ENCODE data around the gene BYSL.

The BYSL gene

GRCh38 chr6:41929924-41930323 lies 8.6 kb downstream of the BYSL start:
- DNase-seq, result no peak
- no peak overlapping the region for H3K18ac ChIP-seq (ENCODE audit: low read length)
- no peak overlapping the region for H4K8ac ChIP-seq (ENCODE audit: low read depth, low read length)
- H3K79me1 ChIP-seq (ENCODE audit: low read length), result no peaks in the 10 kb centered on the region
- peaks cover 0 to 3% of the 10 kb centered on the region in 2 experiments for H3K4me1 ChIP-seq (ENCODE audit: control insufficient read depth in 1 of 2, insufficient read depth in 2 of 2, low read length in 2 of 2)
- H3K9me3 ChIP-seq (ENCODE audit: insufficient read depth, low read depth, low read length), result no peaks in the 10 kb centered on the region
- no peak overlapping the region for H3K23ac ChIP-seq (ENCODE audit: low read length)
- peaks cover 47 to 75% of the 10 kb centered on the region in 2 experiments for H3K36me3 ChIP-seq (ENCODE audit: control insufficient read depth in 1 of 2, insufficient read depth in 2 of 2, low read length in 2 of 2)
- no peak overlapping the region for H2AK5ac ChIP-seq (ENCODE audit: low read length)
- H3K27me3 ChIP-seq (ENCODE audit: insufficient read depth, low read length), result no peaks in the 10 kb centered on the region
- no peak overlapping the region for H4K91ac ChIP-seq (ENCODE audit: low read depth, low read length)
- no peak overlapping the region for H2BK5ac ChIP-seq (ENCODE audit: low read depth, low read length, poor library complexity)
- H2BK12ac ChIP-seq (ENCODE audit: low read length), result no peak overlapping the region
- H4K12ac ChIP-seq (ENCODE audit: low read depth, low read length), result no peak overlapping the region
- H2AFZ ChIP-seq (ENCODE audit: insufficient read depth, low read length, poor library complexity), result no peak overlapping the region
- no peak overlapping the region for H3K4ac ChIP-seq (ENCODE audit: low read depth, low read length)
- no CpG with 5 or more reads among the region's 6 CpGs for WGBS (ENCODE audit: extremely low coverage, insufficient coverage, insufficient read length)
- no peak overlapping the region for H3K4me2 ChIP-seq (ENCODE audit: low read length)
- no peak overlapping the region for H2BK120ac ChIP-seq (ENCODE audit: insufficient read depth, low read length, poor library complexity)
- no peak overlapping the region for H3K4me3 ChIP-seq (ENCODE audit: low read depth, low read length)
- no peak overlapping the region for H3K9ac ChIP-seq (ENCODE audit: low read length)
- H3K14ac ChIP-seq (ENCODE audit: low read length), result no peak overlapping the region
- no peak overlapping the region for H3K27ac ChIP-seq (ENCODE audit: low read depth, low read length)
- no peaks in the 10 kb centered on the region for H3K79me2 ChIP-seq (ENCODE audit: control insufficient read depth, insufficient read depth, low read length, poor library complexity)

- H2BK5ac ChIP-seq (ENCODE audit: low read depth, low read length, poor library complexity), result no peak overlapping the region
- H3K79me2 ChIP-seq (ENCODE audit: control insufficient read depth, insufficient read depth, low read length, poor library complexity), result no peaks in the 10 kb centered on the region
- H3K14ac ChIP-seq (ENCODE audit: low read length), result no peak overlapping the region
- H4K91ac ChIP-seq (ENCODE audit: low read depth, low read length), result no peak overlapping the region
- H3K4me2 ChIP-seq (ENCODE audit: low read length), result no peak overlapping the region
- H3K36me3 ChIP-seq (ENCODE audit: control insufficient read depth in 1 of 2, insufficient read depth in 2 of 2, low read length in 2 of 2), result peaks cover 58 to 82% of the 10 kb centered on the region in 2 experiments
- peaks cover 3 to 14% of the 10 kb centered on the region in 2 experiments for H3K4me1 ChIP-seq (ENCODE audit: control insufficient read depth in 1 of 2, insufficient read depth in 2 of 2, low read length in 2 of 2)
- no peak overlapping the region for H3K27ac ChIP-seq (ENCODE audit: low read depth, low read length)
- no peak overlapping the region for H2AFZ ChIP-seq (ENCODE audit: insufficient read depth, low read length, poor library complexity)
- H4K8ac ChIP-seq (ENCODE audit: low read depth, low read length), result no peak overlapping the region
- H4K12ac ChIP-seq (ENCODE audit: low read depth, low read length), result no peak overlapping the region
- H3K27me3 ChIP-seq (ENCODE audit: insufficient read depth, low read length), result no peaks in the 10 kb centered on the region
- no peak overlapping the region for H3K23ac ChIP-seq (ENCODE audit: low read length)
- WGBS (ENCODE audit: extremely low coverage, insufficient coverage, insufficient read length), result no CpG with 5 or more reads among the region's 2 CpGs
- H2BK120ac ChIP-seq (ENCODE audit: insufficient read depth, low read length, poor library complexity), result no peak overlapping the region
- H3K4me3 ChIP-seq (ENCODE audit: low read depth, low read length), result no peak overlapping the region
- H3K18ac ChIP-seq (ENCODE audit: low read length), result no peak overlapping the region
- H2BK12ac ChIP-seq (ENCODE audit: low read length), result no peak overlapping the region
- peaks cover 2% of the 10 kb centered on the region for H3K79me1 ChIP-seq (ENCODE audit: low read length)
- no peak overlapping the region for H3K4ac ChIP-seq (ENCODE audit: low read depth, low read length)
- no peaks in the 10 kb centered on the region for H3K9me3 ChIP-seq (ENCODE audit: insufficient read depth, low read depth, low read length)
- no peak for DNase-seq
- no peak overlapping the region for H2AK5ac ChIP-seq (ENCODE audit: low read length)
- H3K9ac ChIP-seq (ENCODE audit: low read length), result no peak overlapping the region
Observed at GRCh38 chr6:41931792-41932191, 10.5 kb downstream of the BYSL start.

DNA sequence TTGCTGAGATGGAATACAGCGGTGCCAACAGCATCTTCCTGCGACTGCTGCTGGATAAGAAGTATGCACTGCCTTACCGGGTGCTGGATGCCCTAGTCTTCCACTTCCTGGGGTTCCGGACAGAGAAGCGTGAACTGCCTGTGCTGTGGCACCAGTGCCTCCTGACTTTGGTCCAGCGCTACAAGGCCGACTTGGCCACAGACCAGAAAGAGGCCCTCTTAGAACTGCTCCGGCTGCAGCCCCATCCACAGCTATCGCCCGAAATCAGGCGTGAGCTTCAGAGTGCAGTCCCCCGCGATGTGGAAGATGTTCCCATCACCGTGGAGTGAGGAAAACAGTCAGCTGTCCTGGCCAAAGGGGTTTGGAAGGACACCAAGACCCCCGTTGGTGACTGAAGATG lies 11.1 kb downstream of the BYSL start:
- Histone ChIP-seq H3K4me3 (ENCODE audit: low read depth, low read length) (no peak overlapping the region), H3K4me2 (ENCODE audit: low read length) (no peak overlapping the region), H4K8ac (ENCODE audit: low read depth, low read length) (no peak overlapping the region), H2BK12ac (ENCODE audit: low read length) (no peak overlapping the region), H3K79me2 (ENCODE audit: control insufficient read depth, insufficient read depth, low read length, poor library complexity) (no peaks in the 10 kb centered on the region), H3K36me3 (ENCODE audit: control insufficient read depth in 1 of 2, insufficient read depth in 2 of 2, low read length in 2 of 2) (peaks cover 57 to 82% of the 10 kb centered on the region in 2 experiments), H3K18ac (ENCODE audit: low read length) (no peak overlapping the region), H4K91ac (ENCODE audit: low read depth, low read length) (no peak overlapping the region), H2BK120ac (ENCODE audit: insufficient read depth, low read length, poor library complexity) (no peak overlapping the region), H3K14ac (ENCODE audit: low read length) (no peak overlapping the region), H2AK5ac (ENCODE audit: low read length) (no peak overlapping the region), H4K12ac (ENCODE audit: low read depth, low read length) (no peak overlapping the region), H3K27me3 (ENCODE audit: insufficient read depth, low read length) (no peaks in the 10 kb centered on the region), H3K27ac (ENCODE audit: low read depth, low read length) (no peak overlapping the region), H2BK5ac (ENCODE audit: low read depth, low read length, poor library complexity) (no peak overlapping the region), H2AFZ (ENCODE audit: insufficient read depth, low read length, poor library complexity) (no peak overlapping the region), H3K9ac (ENCODE audit: low read length) (no peak overlapping the region), H3K4ac (ENCODE audit: low read depth, low read length) (no peak overlapping the region), H3K4me1 (ENCODE audit: control insufficient read depth in 1 of 2, insufficient read depth in 2 of 2, low read length in 2 of 2) (peaks cover 3 to 14% of the 10 kb centered on the region in 2 experiments), H3K9me3 (ENCODE audit: insufficient read depth, low read depth, low read length) (no peaks in the 10 kb centered on the region), H3K23ac (ENCODE audit: low read length) (no peak overlapping the region), H3K79me1 (ENCODE audit: low read length) (peaks cover 2% of the 10 kb centered on the region)
- DNase-seq, result no peak
- WGBS (ENCODE audit: extremely low coverage, insufficient coverage, insufficient read length), result no CpG with 5 or more reads among the region's 15 CpGs

DNA sequence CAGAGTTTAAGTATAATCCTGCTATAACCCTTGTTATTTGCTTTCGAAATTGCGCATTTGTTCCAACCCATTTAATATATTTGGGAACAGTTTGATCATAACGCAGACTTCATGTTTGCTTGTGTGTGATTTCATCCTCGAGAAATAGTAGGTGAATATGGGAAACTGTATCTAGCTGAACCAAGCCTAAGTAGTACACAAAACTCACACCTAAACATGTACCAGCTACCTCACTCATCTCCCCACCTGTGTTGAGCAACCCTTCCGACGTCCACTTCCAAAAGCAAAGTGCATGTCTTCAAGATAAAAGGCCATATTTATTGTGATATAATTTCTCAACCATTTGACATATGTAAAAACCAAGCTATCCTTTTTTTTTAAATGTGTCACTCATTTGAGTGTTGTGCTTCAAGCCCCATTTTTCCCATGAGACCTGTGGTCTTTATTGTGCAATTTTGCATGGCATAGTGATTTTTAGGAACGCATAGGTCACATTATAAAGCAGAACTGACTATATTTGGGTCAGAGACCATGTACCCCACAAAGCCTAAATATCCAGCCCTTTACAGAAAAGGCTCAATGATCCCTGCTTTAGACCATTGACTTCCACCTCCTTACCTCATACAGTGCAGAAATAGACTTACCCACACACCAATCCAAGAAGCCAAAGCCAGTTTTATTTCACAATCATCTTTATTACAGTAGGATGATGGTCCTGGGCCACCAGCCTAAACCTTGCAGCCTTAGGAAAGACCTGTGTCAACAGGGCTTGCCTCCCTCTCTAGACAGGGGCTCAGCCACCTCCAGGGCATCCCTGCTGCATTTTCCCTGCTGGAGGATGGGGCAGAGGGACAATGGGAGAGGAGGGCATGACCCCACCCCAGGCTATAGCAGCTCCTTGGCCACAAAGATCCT lies 13.2 kb downstream of the BYSL start:
- WGBS (ENCODE audit: extremely low coverage, insufficient coverage, insufficient read length), result no CpG with 5 or more reads among the region's 7 CpGs
- Histone ChIP-seq H3K36me3 (ENCODE audit: control insufficient read depth in 1 of 2, insufficient read depth in 2 of 2, low read length in 2 of 2) (peaks cover 51 to 72% of the 10 kb centered on the region in 2 experiments), H2BK12ac (ENCODE audit: low read length) (no peak overlapping the region), H4K91ac (ENCODE audit: low read depth, low read length) (no peak overlapping the region), H3K4me3 (ENCODE audit: low read depth, low read length) (no peak overlapping the region), H3K79me1 (ENCODE audit: low read length) (peaks cover 2% of the 10 kb centered on the region), H3K4ac (ENCODE audit: low read depth, low read length) (no peak overlapping the region), H3K9me3 (ENCODE audit: insufficient read depth, low read depth, low read length) (no peaks in the 10 kb centered on the region), H2AFZ (ENCODE audit: insufficient read depth, low read length, poor library complexity) (no peak overlapping the region), H4K8ac (ENCODE audit: low read depth, low read length) (no peak overlapping the region), H2BK5ac (ENCODE audit: low read depth, low read length, poor library complexity) (no peak overlapping the region), H3K79me2 (ENCODE audit: control insufficient read depth, insufficient read depth, low read length, poor library complexity) (peaks cover 3% of the 10 kb centered on the region), H3K18ac (ENCODE audit: low read length) (no peak overlapping the region), H2BK120ac (ENCODE audit: insufficient read depth, low read length, poor library complexity) (no peak overlapping the region), H3K27me3 (ENCODE audit: insufficient read depth, low read length) (no peaks in the 10 kb centered on the region), H3K4me1 (ENCODE audit: control insufficient read depth in 1 of 2, insufficient read depth in 2 of 2, low read length in 2 of 2) (peaks cover 14 to 23% of the 10 kb centered on the region in 2 experiments), H2AK5ac (ENCODE audit: low read length) (no peak overlapping the region), H3K23ac (ENCODE audit: low read length) (no peak overlapping the region), H4K12ac (ENCODE audit: low read depth, low read length) (no peak overlapping the region), H3K14ac (ENCODE audit: low read length) (no peak overlapping the region), H3K4me2 (ENCODE audit: low read length) (no peak overlapping the region), H3K9ac (ENCODE audit: low read length) (no peak overlapping the region), H3K27ac (ENCODE audit: low read depth, low read length) (no peak overlapping the region)
- no peak for DNase-seq

Measured in trophoblast cell (in vitro differentiated cells and primary cell).